NOMO-1 treated with dmso at 0.1 percent for 144 hours (cell line): ENCODE results near the gene GLG1.
"Not testable (repeated sequence)": the region's sequence is repeated elsewhere in the genome, so short reads cannot be mapped to it uniquely, and the experiment has no call there.

Experiments used
- DNase-seq: peaks from one replicate; lab custom pipeline; 2025; ENCODE audit not compliant: unreplicated experiment; lab: John Stamatoyannopoulos, UW

The GLG1 gene

DNA sequence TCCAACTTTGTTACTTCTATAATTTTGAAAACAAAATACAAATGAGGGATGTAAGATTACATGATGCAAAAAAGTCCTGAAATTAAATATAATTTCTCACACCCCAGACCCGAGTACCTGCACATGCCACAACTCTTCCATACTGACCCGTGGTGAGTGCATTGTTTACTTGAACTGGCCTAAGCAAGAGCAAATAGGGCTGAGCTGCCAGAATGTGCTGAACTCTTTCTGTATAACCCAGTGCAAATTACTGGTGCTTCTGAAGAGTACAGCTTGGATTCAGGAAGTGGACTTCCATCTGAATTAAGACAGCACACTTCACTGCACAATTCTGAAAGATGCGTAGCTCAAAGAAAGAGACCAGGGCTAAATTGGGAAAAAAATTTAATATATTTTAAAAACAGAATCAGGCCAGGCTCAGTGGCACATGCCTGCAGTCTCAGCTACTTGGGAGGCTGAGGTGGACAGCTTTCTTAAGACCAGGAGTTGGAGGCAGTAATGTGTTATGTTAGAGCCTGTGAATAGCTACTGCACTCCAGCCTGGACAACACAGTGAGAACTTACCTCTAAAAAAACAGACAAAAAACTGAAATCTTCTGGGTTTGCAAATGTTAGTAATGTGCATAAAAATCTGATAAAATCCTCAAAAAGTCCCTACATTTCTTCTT is 63.9 kb downstream of the GLG1 start:
- DNase-seq, result not testable (repeated sequence)

DNA sequence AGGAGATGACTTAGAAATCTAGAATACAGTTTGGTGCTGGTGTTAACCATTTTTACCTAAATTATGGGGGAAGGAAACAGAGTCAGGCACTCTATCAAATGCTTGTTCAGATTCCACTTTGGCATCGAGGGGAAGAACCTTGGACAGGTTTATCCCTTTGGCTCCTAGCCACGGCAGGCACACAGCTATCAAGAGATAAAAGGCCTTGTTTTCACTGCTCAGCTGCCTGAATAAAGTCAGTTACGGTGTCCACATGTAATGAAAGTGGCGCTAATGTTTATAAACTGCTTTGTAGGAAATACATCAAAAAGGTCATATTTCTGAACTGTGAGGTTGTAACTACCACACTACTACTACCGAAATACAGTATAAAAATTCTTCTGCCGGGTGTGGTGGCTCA is 66.3 kb downstream of the GLG1 start:
- not testable (repeated sequence) for DNase-seq

DNA sequence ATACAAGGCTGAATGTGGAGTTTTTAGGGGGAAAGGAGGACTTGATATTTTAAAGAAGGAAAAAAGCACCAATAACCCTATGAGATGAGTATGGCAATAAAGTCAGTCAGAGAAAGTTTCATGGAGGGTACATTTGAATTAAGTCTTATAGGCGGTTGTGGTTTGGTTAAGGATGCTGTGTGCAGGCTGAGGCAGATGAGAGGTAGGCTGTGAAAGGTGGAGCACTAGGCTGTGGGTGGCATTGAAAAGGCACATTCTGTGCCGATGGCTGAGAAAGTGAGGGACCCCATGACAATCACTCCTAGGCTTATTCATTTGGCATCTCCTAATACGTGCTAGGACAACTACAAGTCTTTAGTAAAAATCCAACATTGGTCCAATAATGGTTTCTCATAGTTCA is 68.1 kb downstream of the GLG1 start:
- not testable (repeated sequence) for DNase-seq

DNA sequence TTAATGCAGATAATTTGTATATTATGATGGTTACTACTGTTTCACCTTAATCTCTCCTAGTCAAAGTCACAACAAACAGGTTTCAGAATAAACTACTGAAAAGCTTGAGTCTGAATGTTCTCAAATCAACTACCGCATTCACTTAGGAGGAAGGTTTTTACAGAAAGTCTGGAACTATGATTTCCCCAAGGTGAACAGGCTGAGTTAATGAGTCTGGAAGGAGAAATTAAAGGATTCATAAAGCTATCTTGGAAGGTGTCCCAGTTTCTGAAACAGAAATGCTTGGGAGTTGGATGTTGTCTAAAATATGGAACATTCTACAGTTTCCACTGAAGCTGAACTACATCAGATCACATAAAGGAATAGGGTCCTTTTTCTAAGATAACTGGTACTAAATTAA is 69.2 kb downstream of the GLG1 start:
- DNase-seq, result not testable (repeated sequence)

DNA sequence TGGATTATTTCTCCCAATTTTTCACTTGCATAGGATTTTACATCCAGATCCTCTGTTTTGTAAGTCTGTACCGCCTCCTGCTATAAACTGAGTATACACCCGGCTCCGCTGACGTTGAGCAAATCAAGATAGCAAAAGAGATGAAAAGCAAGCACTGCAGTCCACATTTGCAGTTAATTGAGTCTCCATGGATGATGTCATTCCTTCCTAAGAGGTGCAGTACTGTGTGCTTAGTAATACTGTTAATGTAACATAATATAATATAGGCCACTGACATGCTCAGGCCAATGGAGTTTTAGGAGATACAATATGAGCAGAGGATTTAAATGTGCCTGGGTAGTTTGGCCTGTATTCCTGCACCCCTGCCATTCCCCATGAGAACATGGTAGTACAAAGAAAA is 72.3 kb downstream of the GLG1 start:
- not testable (repeated sequence) for DNase-seq

DNA sequence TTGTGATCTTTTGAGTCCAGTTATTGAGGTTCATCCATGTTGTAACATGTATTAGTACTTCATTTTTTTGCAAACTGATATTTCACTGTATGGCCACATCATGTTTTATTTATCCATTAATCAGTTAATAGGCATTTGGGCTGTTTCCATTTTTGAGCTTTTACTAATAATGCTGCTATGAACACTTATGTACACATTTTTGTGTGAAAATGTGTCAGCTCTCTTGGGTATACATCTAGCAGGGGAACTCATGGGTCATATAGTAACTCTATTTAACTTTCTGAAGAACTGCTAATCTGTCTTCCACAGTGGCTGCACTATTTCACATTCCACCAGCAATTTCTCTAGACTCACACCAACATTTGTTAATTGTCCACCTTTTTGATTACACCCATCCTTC is 82.0 kb downstream of the GLG1 start:
- DNase-seq, result no peak

DNA sequence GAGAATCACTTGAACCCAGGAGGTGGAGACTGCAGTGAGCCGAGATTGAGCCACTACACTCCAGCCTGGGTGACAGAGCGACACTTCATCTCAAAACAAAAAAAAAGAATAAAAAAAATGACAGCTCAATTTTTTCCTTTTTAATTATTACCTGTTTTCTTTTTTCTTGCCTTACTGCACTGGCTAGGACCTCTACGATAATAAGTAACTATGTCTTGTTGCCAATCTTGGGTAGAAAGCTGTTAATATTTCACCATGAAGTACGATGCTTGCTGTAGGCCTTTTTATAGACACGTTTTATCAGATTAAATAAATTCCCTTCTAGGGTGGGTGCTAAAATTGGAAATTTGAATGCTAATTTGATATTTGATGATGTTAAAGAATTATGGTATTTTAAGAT is 82.8 kb downstream of the GLG1 start:
- DNase-seq, result no peak

DNA sequence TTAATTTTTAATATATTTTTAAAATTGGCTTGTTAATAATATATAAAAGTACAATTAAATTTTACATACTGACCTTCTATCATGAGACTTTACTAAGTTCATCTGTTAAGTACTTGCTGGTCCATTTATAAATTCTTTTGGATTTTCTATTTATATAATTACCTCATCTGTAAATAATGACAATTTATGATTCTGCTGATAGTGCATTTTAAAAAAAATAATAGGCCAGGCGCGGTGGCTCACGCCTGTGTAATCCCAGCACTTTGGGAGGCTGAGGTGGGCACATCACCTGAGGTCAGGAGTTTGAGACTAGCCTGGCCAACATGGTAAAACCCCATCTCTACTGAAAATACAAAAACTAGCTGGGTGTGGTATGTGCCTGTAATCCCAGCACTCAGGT is 83.2 kb downstream of the GLG1 start:
- not testable (repeated sequence) for DNase-seq

DNA sequence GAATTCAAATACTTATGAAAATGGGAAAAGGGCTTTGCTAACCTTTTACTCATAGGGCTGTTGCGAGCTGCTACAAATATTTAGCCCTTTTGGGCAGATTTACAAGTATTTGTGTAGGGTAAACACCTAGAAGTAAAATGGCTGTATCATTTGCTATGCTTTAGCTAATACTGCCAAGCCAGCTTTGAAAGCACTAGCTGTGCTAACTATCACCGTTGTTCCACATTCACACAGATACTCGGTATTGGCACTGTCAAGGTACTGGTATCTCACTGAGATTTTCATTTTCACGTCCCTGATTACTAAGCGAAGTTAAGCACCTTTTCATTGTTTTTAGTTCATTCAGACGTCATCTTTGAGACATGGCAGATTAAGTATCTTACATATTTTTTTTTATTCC is 84.8 kb downstream of the GLG1 start:
- no peak for DNase-seq

DNA sequence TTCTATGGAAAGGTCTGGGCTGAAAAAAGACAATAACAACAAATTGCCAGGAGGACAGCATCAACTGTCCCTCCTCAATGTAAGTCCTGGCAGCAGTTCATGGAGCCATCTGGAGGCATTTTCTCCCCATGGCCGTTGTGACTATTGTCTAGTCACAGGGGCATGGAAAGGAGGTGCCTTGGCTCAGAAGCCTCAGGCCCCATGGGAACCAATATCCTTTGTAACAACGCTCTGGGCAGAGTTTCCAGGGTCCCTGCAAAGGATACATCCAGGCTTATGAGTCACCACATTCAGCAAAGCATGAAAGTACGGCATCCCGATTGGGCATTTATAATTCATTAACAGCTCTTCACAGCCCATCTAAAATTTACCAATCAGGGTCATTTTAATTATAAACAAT is 85.2 kb downstream of the GLG1 start:
- no peak for DNase-seq

DNA sequence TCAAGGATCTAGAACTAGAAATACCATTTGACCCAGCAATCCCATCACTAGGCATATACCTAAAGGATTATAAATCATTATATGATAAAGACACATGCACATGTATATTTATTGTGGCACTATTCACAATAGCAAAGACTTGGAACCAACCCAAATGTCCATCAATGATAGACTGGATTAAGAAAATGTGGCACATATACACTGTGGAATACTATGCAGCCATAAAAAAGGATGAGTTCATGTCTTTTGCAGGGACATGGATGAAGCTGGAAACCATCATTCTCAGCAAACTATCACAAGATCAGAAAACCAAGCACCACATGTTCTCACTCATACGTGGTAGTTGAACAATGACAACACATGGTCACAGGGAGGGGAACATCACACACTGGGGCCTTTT is 88.0 kb downstream of the GLG1 start:
- DNase-seq, result not testable (repeated sequence)

DNA sequence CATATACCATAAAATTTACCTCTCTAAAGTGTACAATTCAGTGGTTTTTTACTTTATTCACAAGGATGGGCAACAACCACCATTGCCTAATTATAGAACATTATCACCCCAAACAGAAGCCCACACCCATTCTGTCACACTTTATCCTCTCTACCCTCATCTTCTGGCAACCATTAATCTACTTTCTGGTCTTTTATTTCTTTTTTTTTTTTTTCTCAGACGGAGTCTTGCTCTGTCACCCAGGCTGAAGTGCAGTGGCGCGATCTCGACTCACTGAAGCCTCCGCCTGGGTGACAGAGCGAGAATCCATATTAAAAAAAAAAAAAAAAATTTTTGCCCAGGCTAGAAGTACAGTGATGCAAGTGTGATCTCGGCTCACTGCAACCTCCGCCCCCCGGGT is 95.0 kb downstream of the GLG1 start:
- DNase-seq, result no peak

DNA sequence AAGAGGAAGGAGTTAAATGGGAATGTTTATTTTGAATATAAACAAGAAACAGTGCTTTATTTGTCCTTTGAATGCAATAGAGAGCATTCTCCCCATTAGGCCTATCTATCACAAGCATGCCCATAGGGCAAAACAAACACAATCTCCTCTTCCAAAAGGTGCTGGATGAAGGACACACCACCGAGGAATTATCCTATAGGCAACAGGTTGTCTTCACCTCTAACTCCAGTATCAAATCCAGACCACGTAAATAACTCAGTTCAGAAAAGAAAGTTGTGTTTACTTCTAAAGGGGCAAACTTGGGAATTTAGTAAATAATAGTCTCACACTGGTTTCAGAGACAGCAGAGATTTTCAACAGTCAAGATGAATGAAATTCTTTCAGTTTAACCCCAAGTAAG is 101.9 kb downstream of the GLG1 start:
- no peak for DNase-seq

DNA sequence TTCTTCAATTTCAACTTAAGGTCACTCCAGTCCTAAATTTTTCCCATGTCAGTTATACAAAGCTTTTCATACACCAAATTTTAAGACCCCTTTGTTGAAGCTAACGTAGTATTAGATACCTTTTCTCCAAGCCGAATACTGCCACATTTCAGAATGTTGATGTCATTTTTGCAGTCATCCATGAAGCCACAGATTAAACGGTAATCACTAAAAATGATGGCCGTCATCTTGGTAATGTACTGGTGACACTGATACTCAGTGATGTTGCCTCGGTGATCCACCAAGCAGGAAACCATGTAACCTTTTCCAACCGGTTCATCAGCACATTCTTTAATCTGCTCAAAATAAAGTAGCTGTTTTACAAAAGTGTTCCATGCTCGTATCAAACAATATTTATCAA is 103.5 kb downstream of the GLG1 start:
- no peak for DNase-seq

DNA sequence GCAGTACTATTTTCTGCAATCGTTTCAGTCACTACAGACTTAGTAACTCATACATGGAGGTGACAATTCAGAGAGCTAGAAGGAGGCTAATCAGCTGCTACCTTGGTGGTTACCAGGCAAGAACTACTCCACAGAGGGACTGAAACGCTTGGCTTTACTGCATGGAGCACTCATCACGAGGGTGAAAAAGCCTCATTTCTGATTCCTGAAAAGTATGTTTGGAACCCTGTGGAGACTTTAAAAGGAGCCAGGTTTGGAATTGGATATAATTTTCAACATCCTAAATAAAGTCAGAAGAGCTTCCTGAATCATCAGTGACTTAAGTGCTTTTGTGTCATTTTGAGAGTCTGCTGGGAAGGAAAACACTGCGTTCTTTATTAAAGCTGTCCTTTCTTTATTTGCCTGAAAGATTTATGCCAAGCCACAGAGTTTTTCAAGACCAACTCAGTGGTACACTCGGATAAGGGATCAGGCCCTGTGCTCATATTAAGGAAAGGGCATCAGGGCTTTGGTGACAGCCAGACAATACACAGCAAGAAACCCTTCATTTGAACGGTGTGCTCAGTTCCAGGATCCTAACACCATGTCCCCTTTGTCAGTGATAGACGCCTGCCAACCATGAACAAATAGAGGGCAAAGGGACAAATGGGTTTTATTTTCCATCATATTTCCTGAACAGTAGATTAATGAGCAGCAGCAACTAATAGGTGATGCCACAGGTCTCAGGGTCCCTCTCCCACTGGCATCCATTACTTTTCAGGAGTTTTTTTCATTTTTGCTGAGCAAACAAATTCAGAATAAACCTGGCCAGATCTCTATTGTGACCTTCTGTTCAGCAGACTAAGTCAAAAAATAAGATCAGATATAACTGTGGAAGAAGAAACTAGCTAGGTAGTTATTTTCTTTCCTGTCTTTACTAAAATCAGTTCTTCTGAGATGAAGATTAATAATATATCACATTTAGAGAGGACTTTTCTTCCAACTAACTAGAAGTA is 105.1 kb downstream of the GLG1 start:
- DNase-seq, result no peak

DNA sequence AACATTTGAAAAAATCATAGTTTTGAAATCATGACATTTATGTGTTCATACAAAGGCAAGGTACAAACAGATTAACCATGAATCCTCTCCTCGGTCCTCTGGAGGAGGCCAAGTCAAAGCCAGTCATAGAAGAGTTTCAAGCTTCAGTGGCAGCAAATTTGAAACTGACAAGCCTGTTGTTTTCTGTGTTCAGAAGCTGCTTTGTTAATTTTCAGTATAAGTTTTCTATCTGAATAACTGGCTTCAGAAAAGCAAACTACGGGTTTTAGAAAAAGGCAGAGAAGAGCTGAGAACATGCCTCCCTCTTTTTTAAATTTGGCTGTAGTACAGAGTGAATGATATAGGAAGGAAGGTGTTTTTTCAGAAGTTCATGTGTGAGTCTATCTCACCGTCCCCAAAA is 106.0 kb downstream of the GLG1 start:
- no peak for DNase-seq

DNA sequence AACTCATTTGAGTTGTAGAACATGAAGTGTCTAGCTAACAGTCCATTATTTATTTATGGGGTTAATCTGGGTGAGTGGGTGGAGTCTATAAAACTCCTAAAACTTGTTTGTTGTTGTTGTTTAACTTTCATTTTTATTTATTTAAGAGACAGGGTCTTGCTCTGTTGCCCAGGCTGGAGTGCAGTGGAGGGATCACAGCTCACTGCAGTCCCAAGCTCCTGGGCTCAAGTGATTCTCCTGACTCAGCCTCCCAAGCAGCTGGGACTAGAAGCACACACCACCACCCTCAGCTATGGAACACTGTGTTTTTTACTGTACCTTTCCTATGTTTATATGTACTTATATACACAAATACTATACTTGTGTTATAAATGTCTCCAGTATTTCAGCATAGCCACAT is 107.8 kb downstream of the GLG1 start:
- no peak for DNase-seq

DNA sequence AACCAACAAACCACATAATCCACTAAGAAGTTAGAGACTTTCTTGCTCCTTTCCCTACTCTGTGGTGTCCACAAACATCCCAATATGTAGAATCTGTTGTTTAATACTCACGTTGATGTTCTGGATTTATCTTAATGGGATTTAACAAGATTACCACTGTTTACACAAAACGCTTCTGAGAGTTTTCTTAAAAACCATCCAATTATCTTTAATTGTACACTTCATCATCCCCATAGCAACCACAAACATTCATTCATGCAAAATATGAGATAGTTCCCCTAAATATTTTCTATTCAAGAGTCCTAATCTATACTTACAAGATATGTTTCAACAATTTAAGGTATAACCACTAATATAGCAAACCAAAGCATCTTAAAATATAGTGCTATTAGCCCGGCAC is 109.2 kb downstream of the GLG1 start:
- no peak for DNase-seq

DNA sequence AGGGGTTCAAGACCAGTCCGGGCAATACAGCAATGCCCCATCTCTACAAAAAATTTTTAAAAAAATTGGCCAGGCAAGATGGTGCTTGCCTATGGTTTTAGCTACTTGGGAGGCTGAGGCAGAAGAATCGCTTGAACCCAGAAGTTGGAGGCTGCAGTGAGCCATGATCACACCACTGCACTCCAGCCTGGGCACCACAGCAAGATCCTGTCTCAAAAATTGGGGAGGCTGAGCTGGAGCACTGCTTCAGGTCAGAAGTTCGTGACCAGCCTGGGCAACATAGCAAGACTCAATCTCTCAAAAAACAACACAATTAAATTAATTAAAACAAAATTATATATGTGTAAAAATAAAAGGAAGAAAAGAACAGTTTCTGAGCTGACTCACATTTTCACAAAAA is 110.9 kb downstream of the GLG1 start:
- no peak for DNase-seq

DNA sequence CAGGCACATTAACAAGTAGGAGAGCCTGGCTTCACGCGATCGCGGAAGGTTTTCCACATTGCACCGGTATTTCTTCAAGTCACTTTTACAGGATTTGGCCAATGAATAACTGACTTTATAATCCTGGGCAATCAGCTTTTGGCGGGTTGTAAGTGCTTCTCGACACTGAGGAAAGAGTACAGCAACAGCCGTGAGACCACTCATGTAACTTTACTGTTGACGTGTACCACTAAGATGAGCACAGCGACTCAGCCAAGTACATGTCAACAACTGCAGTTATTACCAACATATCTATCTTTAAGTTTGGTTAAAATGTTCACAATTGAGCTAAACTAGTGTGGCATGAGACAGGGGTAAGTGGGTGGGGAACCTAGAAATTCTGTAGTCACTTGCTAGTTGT is 113.9 kb downstream of the GLG1 start:
- DNase-seq, result no peak

DNA sequence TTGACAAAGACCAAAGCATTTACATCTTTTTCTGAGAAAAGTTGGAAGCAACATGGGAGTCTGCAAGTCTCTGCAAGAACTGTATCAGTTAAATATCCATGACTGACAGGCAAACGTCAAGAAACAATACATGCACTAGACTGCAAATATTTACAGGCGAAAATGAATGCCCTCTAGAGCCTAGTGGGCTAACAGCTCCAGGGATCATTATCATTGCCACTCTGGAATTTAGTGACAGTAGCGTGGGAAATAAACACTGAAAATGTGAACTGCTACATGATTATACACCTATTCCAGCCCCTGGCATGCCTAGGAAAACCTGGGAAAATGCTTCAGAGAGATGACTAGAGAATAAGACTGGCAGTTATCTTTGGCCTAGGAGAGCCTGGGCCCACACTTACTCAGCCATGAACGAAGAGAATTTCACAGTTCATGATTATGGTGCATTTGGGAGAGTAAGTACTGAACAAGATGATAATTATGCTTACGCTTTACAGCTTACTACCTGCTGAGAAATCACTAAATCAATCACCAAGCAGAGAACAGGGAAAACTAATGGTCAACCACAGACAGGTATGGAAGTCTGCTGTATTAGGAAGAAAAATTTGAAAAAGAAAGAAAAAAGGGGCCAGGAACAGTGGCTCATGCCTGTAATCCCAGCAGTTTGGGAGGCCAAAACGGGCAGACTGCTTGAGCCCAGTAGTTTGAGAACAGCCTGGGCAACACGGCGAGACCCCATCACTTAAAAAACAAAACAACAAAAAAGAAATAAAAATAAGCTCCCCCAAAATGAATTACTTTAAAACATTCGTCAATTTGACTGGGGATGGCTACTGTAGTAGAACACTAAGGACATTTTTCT is 119.0 kb downstream of the GLG1 start:
- DNase-seq, result no peak
